Body of pancreas (tissue), 4 donors: ENCODE results near the gene ZNF688.
"Not testable (repeated sequence)": the region's sequence is repeated elsewhere in the genome, so short reads cannot be mapped to it uniquely, and the experiment has no call there.

Source experiments
- CTCF ChIP-seq, 7 experiments: fragments of 450-650 bp in 4 of 7; fragments of 200-600 bp in 3 of 7; sonication (generic) in 3 of 7; IDR thresholded peaks; one replicate each; pipeline ENCODE4 v1.5.1; 2016 to 2019; ENCODE audit warnings: antibody characterized with exemption in 7 of 7
- POLR2A ChIP-seq, 3 donors: fragments of 450-650 bp; IDR thresholded peaks; one replicate each; pipeline ENCODE4 v1.6.1; 2016; ENCODE audit warnings: antibody characterized with exemption in 3 of 3, mild to moderate bottlenecking in 2 of 3

GRCh38 chr16:30536391-30537024 lies 35.0 kb downstream of the ZNF688 start:
- TF ChIP-seq CTCF, POLR2A (IDR thresholded peaks at IDR 0.05): not testable (repeated sequence)
